HEK293T (cell line): ENCODE measurements around the gene TNS3.

Experiments used
- CTCF ChIA-PET: fragments of 350-600 bp; formaldehyde crosslinking; extraction: SDS; loops from one replicate; lab custom pipeline; 2021; ENCODE audit warnings: antibody characterized with exemption, inconsistent platforms; lab: Yijun Ruan, JAX
- POLR2A ChIA-PET: fragments of 350-600 bp; formaldehyde crosslinking; extraction: SDS; loops from one replicate; lab custom pipeline; 2020; ENCODE audit warnings: antibody characterized with exemption, inconsistent platforms; lab: Yijun Ruan, JAX
- DNase-seq: peaks from one replicate; pipeline ENCODE4 v3.0.0; 2012; ENCODE audit warnings: mixed read lengths; ENCODE audit errors: extremely low spot score
- ARNT ChIP-seq: fragments of 450-650 bp; IDR thresholded peaks from 2 replicates; pipeline ENCODE4 v1.6.1; 2017; ENCODE audit warnings: mild to moderate bottlenecking
- BHLHE40 ChIP-seq: fragments of 450-650 bp; IDR thresholded peaks from 2 replicates; pipeline ENCODE4 v1.6.1; 2016; ENCODE audit warnings: mild to moderate bottlenecking, moderate library complexity, borderline replicate concordance
- CTBP1 ChIP-seq: fragments of 450-650 bp; IDR thresholded peaks from 2 replicates; pipeline ENCODE4 v1.6.1; 2016; ENCODE audit warnings: borderline replicate concordance
- ELF4 ChIP-seq: fragments of 450-650 bp; IDR thresholded peaks from 2 replicates; pipeline ENCODE4 v1.6.1; 2017; ENCODE audit warnings: antibody characterized with exemption
- FOXA1 ChIP-seq: fragments of 450-650 bp; IDR thresholded peaks from 2 replicates; pipeline ENCODE4 v1.6.1; 2016; ENCODE audit warnings: mild to moderate bottlenecking
- FOXK2 ChIP-seq: fragments of 450-650 bp; IDR thresholded peaks from 2 replicates; pipeline ENCODE4 v1.6.1; 2016; ENCODE audit warnings: mild to moderate bottlenecking
- FOXM1 ChIP-seq: fragments of 450-650 bp; IDR thresholded peaks from 2 replicates; pipeline ENCODE4 v1.6.1; 2017; ENCODE audit warnings: mild to moderate bottlenecking, borderline replicate concordance
- HDGF ChIP-seq: fragments of 450-650 bp; IDR thresholded peaks from 2 replicates; pipeline ENCODE4 v1.6.1; 2017; ENCODE audit warnings: antibody characterized with exemption, borderline replicate concordance
- L3MBTL2 ChIP-seq: fragments of 450-650 bp; conservative IDR thresholded peaks from 2 replicates; pipeline ENCODE4 v1.6.1; 2016; ENCODE audit warnings: mild to moderate bottlenecking
- LEF1 ChIP-seq: fragments of 450-650 bp; IDR thresholded peaks from 2 replicates; pipeline ENCODE4 v1.6.1; 2017; ENCODE audit warnings: mild to moderate bottlenecking, borderline replicate concordance
- NFRKB ChIP-seq: fragments of 450-650 bp; IDR thresholded peaks from 2 replicates; pipeline ENCODE4 v1.6.1; 2016; ENCODE audit warnings: mild to moderate bottlenecking, moderate library complexity
- SP1 ChIP-seq: fragments of 450-650 bp; IDR thresholded peaks from 2 replicates; pipeline ENCODE4 v1.6.1; 2017
- SUZ12 ChIP-seq: fragments of 450-650 bp; IDR thresholded peaks from 2 replicates; pipeline ENCODE4 v1.6.1; 2016; ENCODE audit warnings: mild to moderate bottlenecking
- TARDBP ChIP-seq: fragments of 450-650 bp; IDR thresholded peaks from 2 replicates; pipeline ENCODE4 v1.6.1; 2016
- ZNF384 ChIP-seq: fragments of 450-650 bp; IDR thresholded peaks from 2 replicates; pipeline ENCODE4 v1.6.1; 2016
- TF ChIP-seq, protein P1 (sequence below): fragments of 450-650 bp; IDR thresholded peaks from 2 replicates; pipeline ENCODE4 v1.6.1; 2016

TNS3 gene

DNA sequence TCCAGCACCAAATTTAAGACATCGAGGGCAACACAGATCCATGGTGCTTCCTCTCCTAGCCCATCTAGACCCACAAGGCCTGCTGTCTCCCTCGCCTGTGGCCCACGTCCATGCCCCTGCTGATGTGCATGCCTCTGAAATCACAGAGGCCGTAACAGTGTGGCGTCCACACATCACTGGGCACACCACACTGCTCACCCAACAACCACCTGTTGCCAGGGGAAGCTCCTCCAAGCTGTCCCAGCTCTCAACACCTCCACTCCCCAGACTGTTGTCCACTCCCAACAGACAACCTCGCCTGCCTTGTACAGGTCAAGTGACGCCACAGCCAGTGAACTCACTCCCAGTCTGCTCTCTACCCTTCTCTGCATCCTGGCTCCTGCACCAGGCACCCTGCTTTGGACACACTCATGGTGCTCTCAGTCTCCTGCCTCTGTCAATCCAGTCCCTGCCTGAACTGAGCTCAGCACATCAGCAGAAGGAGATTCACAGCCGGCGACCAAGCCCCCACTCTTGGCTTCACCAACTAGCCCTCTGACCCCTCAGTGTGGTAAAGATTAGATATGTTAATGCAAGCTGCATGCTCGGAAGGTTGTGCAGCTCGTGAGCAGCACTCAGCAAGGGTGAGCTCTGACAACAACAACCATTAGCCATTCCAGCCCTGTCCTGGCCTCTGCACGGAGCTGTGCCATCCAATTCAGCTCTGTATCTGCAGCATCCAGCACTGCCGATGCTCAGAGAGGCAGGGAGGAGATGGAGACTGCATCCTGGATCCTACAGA lies 197.0 kb downstream of the TNS3 start:
- no peak for DNase-seq
- no peak for TF ChIP-seq SP1
- no peak for TF ChIP-seq FOXA1
- no peak for TF ChIP-seq FOXK2
- no peak for TF ChIP-seq FOXM1
- no peak for TF ChIP-seq BHLHE40
- TF ChIP-seq L3MBTL2 = no peak
- no peak for TF ChIP-seq TARDBP
- TF ChIP-seq ARNT = no peak
- TF ChIP-seq HDGF = no peak
- TF ChIP-seq, protein P1, sequence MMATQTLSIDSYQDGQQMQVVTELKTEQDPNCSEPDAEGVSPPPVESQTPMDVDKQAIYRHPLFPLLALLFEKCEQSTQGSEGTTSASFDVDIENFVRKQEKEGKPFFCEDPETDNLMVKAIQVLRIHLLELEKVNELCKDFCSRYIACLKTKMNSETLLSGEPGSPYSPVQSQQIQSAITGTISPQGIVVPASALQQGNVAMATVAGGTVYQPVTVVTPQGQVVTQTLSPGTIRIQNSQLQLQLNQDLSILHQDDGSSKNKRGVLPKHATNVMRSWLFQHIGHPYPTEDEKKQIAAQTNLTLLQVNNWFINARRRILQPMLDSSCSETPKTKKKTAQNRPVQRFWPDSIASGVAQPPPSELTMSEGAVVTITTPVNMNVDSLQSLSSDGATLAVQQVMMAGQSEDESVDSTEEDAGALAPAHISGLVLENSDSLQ = no peak
- TF ChIP-seq SUZ12 = no peak
- TF ChIP-seq ELF4 = no peak
- no peak for TF ChIP-seq LEF1
- no peak for TF ChIP-seq ZNF384
- no peak for TF ChIP-seq NFRKB
- ChIA-PET CTCF (no interaction called here), POLR2A (no interaction called here)

- ChIA-PET POLR2A (no interaction called here), CTCF (no interaction called here)
- TF ChIP-seq NFRKB = no peak
- TF ChIP-seq TARDBP = no peak
- no peak for TF ChIP-seq SP1
- no peak for TF ChIP-seq BHLHE40
- DNase-seq = no peak
Measured at GRCh38 chr7:47383696-47384445, 198.0 kb downstream of the TNS3 start.

DNA sequence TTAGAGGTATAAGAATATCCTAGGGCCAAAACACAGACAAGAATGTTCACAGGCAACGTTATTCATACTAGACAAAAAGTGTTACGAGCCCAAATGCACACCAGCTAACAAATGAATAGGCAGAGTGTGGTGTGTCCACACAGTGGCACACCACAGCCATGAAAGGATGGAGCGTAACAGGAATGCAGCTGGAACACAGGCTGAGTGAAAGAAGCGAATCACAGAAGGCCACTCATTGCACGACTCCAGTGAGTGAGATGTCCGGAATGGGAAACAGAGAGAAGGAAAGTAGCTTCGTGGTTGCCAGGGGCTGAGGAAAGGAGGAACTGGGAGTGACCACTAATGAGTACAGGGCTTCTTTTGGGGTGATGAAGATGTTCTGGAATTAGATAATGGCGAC lies 198.8 kb downstream of the TNS3 start:
- TF ChIP-seq ZNF384 (no peak), HDGF (no peak)
- POLR2A ChIA-PET = no interaction called here
- no peak for DNase-seq
- CTCF ChIA-PET = no interaction called here

DNA sequence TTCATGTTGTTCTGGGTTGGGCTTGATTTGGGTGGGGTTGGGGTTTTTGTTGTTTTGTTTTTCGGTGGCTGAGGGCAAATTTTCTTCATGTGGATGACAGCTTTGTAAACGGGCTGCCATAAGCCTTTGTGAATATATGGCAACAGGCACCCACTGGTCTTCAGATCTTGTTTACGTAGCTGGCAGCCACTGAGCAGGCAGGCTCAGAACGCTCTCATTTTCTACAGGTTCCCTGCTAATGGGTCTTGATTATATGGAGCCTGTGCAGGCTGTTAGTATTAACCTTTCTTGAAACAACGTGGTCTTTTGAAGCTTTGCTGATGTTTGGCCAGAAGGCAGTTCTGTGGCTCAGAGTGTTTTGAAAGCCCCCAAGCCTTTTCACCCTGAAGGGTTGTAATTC lies 199.7 kb downstream of the TNS3 start:
- ChIA-PET CTCF (no interaction called here), POLR2A (no interaction called here)
- no peak for DNase-seq
- TF ChIP-seq HDGF = no peak
- TF ChIP-seq, protein P1 = no peak
- no peak for TF ChIP-seq NFRKB
- no peak for TF ChIP-seq CTBP1

DNA sequence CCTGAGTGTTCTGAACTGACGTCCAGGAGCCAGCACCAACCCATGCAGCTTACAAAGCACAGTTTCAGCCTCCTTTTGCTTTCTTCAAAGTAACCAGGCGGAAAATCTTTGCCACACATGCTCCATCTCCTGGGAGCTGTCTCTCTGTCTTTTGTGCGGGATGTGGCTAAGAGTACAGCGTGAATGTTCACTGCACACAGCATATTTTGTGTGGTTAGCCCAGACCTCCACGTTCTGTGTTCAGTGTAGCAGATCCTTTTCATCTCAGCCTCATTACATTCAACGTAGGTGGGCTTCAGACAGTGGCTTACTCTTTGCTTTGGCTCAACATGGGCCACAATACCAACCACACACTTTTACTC lies 200.8 kb downstream of the TNS3 start:
- TF ChIP-seq HDGF (no peak), L3MBTL2 (no peak), NFRKB (no peak), SUZ12 (no peak), BHLHE40 (no peak), ARNT (no peak), CTBP1 (no peak), FOXA1 (no peak), ELF4 (no peak), FOXM1 (no peak), TARDBP (no peak), FOXK2 (no peak), SP1 (no peak), LEF1 (no peak), ZNF384 (no peak)
- TF ChIP-seq, protein P1 = no peak
- ChIA-PET CTCF (interaction anchor here (0.5 kb wide), 1 partner anchor 28 kb away, joined by 5 read pairs; no protein-coding TSS in a partner anchor), POLR2A (no interaction called here)
- DNase-seq = no peak

DNA sequence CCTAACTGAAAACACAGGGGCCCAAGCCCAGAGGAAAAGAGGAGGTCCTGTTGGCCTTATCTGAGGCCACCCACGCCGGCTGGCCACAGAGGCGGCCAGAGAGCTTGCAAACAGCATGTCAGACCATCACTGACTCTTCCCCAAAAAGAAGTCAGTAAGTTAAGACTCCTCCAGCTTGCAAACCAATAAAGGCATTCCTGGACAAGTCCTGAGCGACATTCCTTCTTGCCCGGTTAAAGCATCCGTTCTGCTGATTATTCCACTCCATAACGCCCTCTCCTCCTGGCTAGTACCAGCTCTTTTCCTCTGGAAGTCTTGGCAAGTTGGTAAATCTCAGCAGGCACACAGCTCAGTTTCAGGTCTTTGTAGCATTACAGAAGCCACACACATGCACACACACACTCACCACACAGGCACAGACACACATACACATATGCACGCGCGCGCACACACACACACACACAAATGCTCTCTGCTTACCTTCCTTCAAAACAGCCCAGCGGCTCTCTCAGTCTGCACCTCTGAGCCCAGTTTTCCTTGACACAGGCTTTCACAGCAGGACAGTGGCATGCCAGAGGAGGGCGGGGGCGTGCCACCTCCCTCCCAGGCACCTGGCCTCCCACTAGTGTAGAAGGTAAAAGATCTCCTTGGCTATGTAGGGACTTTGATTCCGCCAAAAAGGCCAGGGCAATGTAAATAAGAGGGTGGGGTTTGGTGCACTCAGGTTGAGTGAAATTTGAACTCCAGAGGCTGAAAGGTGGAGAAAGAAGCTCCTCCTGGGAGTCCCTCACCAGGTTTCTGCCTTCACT lies 201.4 kb downstream of the TNS3 start:
- TF ChIP-seq ZNF384 = no peak
- TF ChIP-seq, protein P1 = no peak
- no peak for TF ChIP-seq SP1
- TF ChIP-seq L3MBTL2 = no peak
- POLR2A ChIA-PET = no interaction called here
- CTCF ChIA-PET = interaction anchor here (0.5 kb wide), 1 partner anchor 29 kb away, joined by 5 read pairs; no protein-coding TSS in a partner anchor
- DNase-seq = no peak
